HUDEP-2 (cell line): Measurements from ENCODE around the gene GMPR2.
"Not testable (repeated sequence)": the region's sequence is repeated elsewhere in the genome, so short reads cannot be mapped to it uniquely, and the experiment has no call there.

Experiments used
- DNase-seq, 76 experiments: peaks; one replicate each; lab custom pipeline; 2025; ENCODE audit not compliant: unreplicated experiment in 76 of 76; lab: John Stamatoyannopoulos, UW

The GMPR2 gene

GRCh38 chr14:24226473-24226872 lies 6.3 kb upstream of the GMPR2 start:
- DNase-seq: no peak

- DNase-seq: no peak
Measured at GRCh38 chr14:24228902-24229301, 3.8 kb upstream of the GMPR2 start.

GRCh38 chr14:24231263-24232120 lies 1.2 kb upstream of the GMPR2 start:
- DNase-seq: peak in 4 of 76 experiments; percentile 8 to 48 (median 12)

GRCh38 chr14:24232121-24232644 lies 546 bp upstream of the GMPR2 start, which contains the start of gene NEDD8:
TSS of gene NEDD8 (minus strand) at chr14:24232367. CDS start at chr14:24232267, 100 bp downstream.
- DNase-seq: peak in 73 of 76 experiments; percentile 41 to 93 (median 76)

GRCh38 chr14:24233538-24233866 lies 773 bp downstream of the GMPR2 start:
- peak in 10 of 76 experiments; percentile 1 to 43 (median 10) for DNase-seq

- no peak for DNase-seq
Measured at GRCh38 chr14:24234095-24235005, 1.6 kb downstream of the GMPR2 start.

GRCh38 chr14:24235804-24236688 lies 3.3 kb downstream of the GMPR2 start:
- no peak for DNase-seq

- DNase-seq: no peak
Measured at GRCh38 chr14:24236689-24237462, 4.1 kb downstream of the GMPR2 start.

GRCh38 chr14:24237463-24237955 lies 4.8 kb downstream of the GMPR2 start:
- no peak for DNase-seq

GRCh38 chr14:24238123-24238522 lies 5.4 kb downstream of the GMPR2 start:
- no peak for DNase-seq

GRCh38 chr14:24238527-24239037 lies 5.9 kb downstream of the GMPR2 start:
- DNase-seq: no peak

GRCh38 chr14:24240110-24240918 lies 7.6 kb downstream of the GMPR2 start:
- no peak for DNase-seq

- DNase-seq: peak in 68 of 76 experiments; percentile 71 to 98 (median 91)
Measured at GRCh38 chr14:24241829-24242443, 9.2 kb downstream of the GMPR2 start.

GRCh38 chr14:24243336-24243836 lies 10.7 kb downstream of the GMPR2 start:
- peak in 1 of 76 experiments; percentile 47 for DNase-seq

GRCh38 chr14:24245350-24245749 lies 12.6 kb downstream of the GMPR2 start:
- not testable (repeated sequence) for DNase-seq

- no peak for DNase-seq
Measured at GRCh38 chr14:24246765-24247212, 14.1 kb downstream of the GMPR2 start.

GRCh38 chr14:24247422-24247821 lies 14.7 kb downstream of the GMPR2 start:
- DNase-seq: peak in 41 of 76 experiments; percentile 5 to 78 (median 30)
